ENCODE measurements around the gene ZNF446. TPM values are rescaled to one million over a fixed set of nuclear protein-coding genes. Genes with fewer than 3 reads are reported as not detected.
"Not testable (repeated sequence)": the region's sequence is repeated elsewhere in the genome, so short reads cannot be mapped to it uniquely, and the experiment has no call there.

The ZNF446 gene
- total RNA-seq, 2 experiments from 2014 or later, result 2.6 to 2.9 TPM

DNA sequence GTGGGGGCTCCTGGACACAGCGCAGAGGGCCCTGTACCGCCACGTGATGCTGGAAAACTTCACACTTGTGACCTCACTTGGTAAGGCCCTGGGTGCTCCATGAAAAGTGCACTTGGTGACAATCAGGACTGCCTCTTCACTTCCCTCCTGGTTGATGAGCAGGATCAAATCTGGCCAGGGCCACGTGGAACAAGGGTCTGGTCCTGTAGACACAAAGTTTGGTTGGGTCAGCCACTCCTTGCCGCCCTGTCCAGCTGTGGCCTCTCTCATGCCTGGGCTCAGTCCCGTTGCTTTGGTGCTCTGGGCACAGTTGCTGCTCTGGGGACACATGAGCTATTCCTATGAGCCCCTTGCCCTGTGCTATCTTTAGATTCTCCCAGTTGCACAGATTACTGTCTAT is 22.4 kb upstream of the ZNF446 start:
- Mint-ChIP-seq H3K36me3 (ENCODE audit: low read depth) (peaks cover 23% of the 10 kb centered on the region), H3K27me3 (ENCODE audit: low read depth) (peaks cover 2% of the 10 kb centered on the region), H3K27ac (no peak overlapping the region), H3K9me3 (peaks cover 3% of the 10 kb centered on the region), H3K4me1 (ENCODE audit: low read depth) (peaks cover 23% of the 10 kb centered on the region), H3K4me3 (peak overlapping the region; percentile 49)
- CTCF ChIA-PET, result no interaction called here
- intact Hi-C loops (cut with micrococcal nuclease), result no loop called here
- no peak for DNase-seq

DNA sequence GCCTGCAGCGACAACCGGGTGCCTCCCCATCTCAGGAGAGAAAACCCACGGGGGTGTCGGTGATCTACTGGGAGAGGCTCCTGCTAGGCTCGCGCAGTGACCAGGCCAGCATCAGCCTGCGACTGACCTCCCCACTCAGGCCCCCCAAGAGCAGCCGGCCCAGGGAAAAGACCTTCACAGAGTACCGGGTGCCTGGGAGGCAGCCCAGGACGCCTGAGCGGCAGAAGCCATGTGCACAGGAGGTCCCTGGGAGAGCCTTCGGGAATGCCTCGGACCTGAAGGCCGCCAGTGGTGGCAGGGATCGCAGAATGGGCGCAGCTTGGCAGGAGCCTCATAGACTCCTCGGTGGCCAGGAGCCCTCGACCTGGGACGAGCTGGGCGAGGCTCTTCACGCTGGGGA is 20.8 kb upstream of the ZNF446 start:
- no peaks in the 10 kb centered on the region for H3K9me3 Mint-ChIP-seq
- intact Hi-C loops (cut with micrococcal nuclease), result no loop called here
- no peak overlapping the region for H3K4me3 Mint-ChIP-seq
- DNase-seq, result no peak
- CTCF ChIA-PET, result no interaction called here
- H3K27me3 Mint-ChIP-seq (ENCODE audit: low read depth), result no peaks in the 10 kb centered on the region
- H3K36me3 Mint-ChIP-seq (ENCODE audit: low read depth), result peaks cover 23% of the 10 kb centered on the region
- H3K27ac Mint-ChIP-seq, result no peak overlapping the region
- peaks cover 24% of the 10 kb centered on the region for H3K4me1 Mint-ChIP-seq (ENCODE audit: low read depth)

DNA sequence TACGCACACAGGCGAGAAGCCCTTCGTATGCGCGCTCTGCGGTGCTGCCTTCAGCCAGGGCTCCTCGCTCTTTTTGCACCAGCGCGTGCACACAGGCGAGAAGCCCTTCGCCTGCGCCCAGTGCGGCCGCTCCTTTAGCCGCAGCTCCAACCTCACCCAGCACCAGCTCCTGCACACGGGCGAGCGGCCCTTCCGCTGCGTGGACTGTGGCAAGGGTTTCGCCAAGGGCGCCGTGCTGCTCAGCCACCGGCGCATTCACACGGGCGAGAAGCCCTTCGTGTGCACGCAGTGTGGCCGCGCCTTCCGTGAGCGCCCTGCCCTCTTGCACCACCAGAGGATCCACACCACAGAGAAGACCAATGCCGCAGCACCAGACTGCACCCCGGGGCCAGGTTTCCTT is 20.0 kb upstream of the ZNF446 start:
- no peak for DNase-seq
- Mint-ChIP-seq H3K36me3 (ENCODE audit: low read depth) (peaks cover 24% of the 10 kb centered on the region), H3K4me1 (ENCODE audit: low read depth) (peaks cover 20% of the 10 kb centered on the region), H3K27ac (no peak overlapping the region), H3K27me3 (ENCODE audit: low read depth) (no peaks in the 10 kb centered on the region), H3K9me3 (no peaks in the 10 kb centered on the region), H3K4me3 (no peak overlapping the region)
- CTCF ChIA-PET, result no interaction called here
- intact Hi-C loops (cut with micrococcal nuclease), result no loop called here

DNA sequence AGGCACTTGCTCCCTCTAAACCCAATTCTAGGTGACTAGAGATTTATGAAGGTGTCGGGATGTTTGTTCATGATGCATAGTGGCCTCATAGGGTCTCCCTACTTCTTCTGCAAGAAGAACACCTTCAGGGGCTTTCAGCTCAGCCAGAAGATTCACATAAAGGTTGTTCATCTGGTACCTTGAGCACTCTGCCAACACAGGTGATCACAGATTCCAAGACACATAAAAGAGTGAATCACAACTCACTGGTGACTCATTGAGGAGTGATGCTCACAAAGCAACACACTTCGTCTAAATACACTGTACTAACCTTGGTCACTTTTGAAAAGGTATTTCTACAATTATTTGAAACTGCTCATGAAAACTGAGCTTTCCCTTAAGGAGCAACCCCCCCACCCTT is 16.1 kb upstream of the ZNF446 start:
- CTCF ChIA-PET, result no interaction called here

DNA sequence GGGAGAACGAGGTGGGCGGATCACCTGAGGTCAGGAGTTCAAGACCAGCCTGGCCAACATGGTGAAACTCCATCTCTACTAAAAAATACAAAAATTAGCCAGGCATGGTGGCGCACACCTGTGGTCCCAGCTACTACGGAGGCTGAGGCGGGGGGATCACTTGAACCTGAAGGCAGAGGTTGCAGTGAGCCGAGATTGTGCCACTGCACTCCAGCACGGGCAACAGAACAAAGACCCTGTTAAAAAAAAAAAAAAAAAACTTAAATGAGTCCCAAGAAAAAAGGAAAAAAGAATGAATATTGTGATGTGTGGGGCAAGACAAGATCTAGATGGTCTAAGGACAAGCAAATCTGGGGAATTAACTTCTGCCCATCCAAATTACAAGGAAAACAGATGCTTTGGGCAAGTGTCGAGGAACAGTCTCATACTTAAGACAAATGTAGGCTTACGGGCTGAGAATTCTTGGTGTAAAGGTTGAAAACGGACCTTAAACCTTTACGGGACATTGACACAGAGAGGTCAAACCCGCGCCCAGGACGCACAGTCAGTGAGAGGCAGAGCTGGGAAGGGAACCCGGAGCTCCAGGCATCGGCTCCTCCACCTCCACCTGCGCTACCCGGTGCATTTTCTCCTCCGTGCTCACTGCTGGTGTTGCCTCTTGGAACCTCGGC is 9.9 kb upstream of the ZNF446 start:
- no peaks in the 10 kb centered on the region for H3K9me3 Mint-ChIP-seq
- peaks cover 20% of the 10 kb centered on the region for H3K4me1 Mint-ChIP-seq (ENCODE audit: low read depth)
- DNase-seq, result no peak
- CTCF ChIA-PET, result no interaction called here
- intact Hi-C loops (cut with micrococcal nuclease), result loop anchor here (1.0 to 2.0 kb wide), 6 partner anchors 9 to 139 kb away; partner anchors contain the start of genes ZNF132, ZNF584, ZNF837 and ZSCAN22
- H3K27me3 Mint-ChIP-seq (ENCODE audit: low read depth), result peaks cover 2% of the 10 kb centered on the region
- peak overlapping the region; percentile 83 for H3K4me3 Mint-ChIP-seq
- no peak overlapping the region for H3K27ac Mint-ChIP-seq
- H3K36me3 Mint-ChIP-seq (ENCODE audit: low read depth), result peaks cover 5% of the 10 kb centered on the region

More for the DNA sequence above, 16.1 kb upstream of the ZNF446 start:
- intact Hi-C loops (cut with micrococcal nuclease), result no loop called here
- no peaks in the 10 kb centered on the region for H3K9me3 Mint-ChIP-seq
- no peak overlapping the region for H3K27ac Mint-ChIP-seq
- no peaks in the 10 kb centered on the region for H3K27me3 Mint-ChIP-seq (ENCODE audit: low read depth)
- no peak overlapping the region for H3K4me3 Mint-ChIP-seq
- no peak for DNase-seq
- H3K4me1 Mint-ChIP-seq (ENCODE audit: low read depth), result peaks cover 5% of the 10 kb centered on the region
- peaks cover 16% of the 10 kb centered on the region for H3K36me3 Mint-ChIP-seq (ENCODE audit: low read depth)

DNA sequence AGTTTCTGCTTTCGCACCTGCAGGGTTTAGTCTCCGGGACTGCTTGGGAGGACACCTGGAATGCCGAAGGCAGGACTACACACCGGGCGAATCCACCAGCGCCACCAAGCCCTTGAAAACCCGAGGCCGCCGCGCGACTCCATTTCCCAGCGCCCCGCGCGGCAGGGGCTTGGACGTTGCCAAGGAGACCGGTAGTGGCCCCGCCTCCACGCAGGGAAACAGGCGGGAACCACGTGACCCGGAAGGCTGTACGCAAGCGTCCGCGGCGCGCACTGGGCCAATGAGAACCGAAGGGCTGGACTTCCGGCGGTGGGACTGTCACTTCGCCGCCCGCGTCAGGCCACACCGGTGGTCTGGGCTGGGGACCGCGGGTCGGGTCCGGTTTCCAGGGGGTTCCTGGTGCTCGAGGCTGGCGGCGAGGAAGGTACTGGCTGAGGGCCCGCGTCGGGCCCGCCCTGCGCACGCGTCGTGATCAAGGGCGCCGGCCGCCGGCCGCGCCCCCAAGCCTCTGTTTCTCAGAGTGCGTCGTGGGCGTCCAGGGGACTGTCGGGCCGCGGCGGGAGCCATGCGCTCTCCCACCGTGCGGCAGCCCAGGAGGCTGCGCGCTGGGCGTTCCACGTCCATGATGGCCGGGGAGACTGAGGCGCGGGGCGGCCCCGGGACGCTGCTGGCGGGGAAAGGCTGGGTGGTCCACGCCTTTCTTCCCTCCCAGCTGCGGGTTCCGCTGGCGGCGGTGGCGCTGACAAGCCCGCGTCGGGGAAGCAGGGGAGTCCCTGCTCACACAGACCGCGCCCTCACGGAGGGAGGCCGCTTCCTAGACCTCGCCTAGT is 9.2 kb upstream of the ZNF446 start, which contains the start of gene ZNF324:
Gene ZNF324 (plus strand): TSS at position 321 of the 830 bp plus-strand sequence. CDS start 2,106 bp downstream, outside the sequence.
- CTCF ChIA-PET, result interaction anchor here (0.6 kb wide), 1 partner anchor 1061 kb away, joined by 3 read pairs; no protein-coding TSS in a partner anchor
- H3K4me3 Mint-ChIP-seq, result peak within 1 kb of the TSS; percentile 83

DNA sequence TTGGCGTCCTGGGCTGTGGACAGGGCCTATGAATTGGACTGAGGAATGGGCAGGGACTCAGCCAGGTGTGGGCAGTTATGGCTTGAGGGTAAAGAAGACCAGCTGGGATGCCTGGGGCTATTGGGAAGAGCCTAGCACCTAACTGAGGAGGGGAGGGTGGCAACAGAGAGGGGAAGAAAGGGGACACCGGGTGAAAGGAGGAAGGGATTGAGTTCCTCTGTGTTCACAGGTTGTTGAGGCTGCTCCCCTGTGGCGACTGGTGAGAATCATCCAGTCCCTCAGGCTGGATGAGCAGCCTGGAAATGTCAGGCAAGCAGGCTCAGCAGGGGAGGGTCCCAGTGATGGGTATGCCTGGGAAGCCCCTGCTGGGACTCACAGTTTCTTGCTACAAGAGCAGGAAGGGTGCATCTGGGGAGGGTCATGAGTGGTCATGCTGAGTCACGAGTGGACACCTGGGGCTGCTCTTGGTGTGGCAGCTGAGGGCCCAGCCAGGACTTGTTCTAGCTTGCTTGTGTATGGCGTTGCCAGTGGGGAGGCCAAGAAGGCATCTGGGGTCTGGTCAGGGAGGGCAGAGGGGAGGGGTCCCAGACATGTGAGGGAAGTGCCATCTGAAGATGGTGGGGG is 7.8 kb upstream of the ZNF446 start:
- Mint-ChIP-seq H3K27me3 (ENCODE audit: low read depth) (peaks cover 2% of the 10 kb centered on the region), H3K4me1 (ENCODE audit: low read depth) (peaks cover 20% of the 10 kb centered on the region), H3K27ac (no peak overlapping the region), H3K4me3 (peak overlapping the region; percentile 83), H3K9me3 (no peaks in the 10 kb centered on the region), H3K36me3 (ENCODE audit: low read depth) (peaks cover 5% of the 10 kb centered on the region)
- intact Hi-C loops (cut with micrococcal nuclease), result no loop called here
- DNase-seq, result no peak
- CTCF ChIA-PET, result interaction anchor here (1.0 kb wide), 1 partner anchor 48 kb away, joined by 3 read pairs; no protein-coding TSS in a partner anchor

More for the DNA sequence above, 9.2 kb upstream of the ZNF446 start, which contains the start of gene ZNF324:
- Mint-ChIP-seq H3K4me1 (ENCODE audit: low read depth) (peaks cover 20% of the 10 kb centered on the region), H3K27ac (no peak within 1 kb of the TSS), H3K9me3 (no peaks in the 10 kb centered on the region), H3K27me3 (ENCODE audit: low read depth) (peaks cover 2% of the 10 kb centered on the region), H3K36me3 (ENCODE audit: low read depth) (peaks cover 5% of the 10 kb centered on the region)
- intact Hi-C loops (cut with micrococcal nuclease), result loop anchor here (1.0 to 2.0 kb wide), 8 partner anchors 8 to 140 kb away; partner anchors contain the start of genes ZBTB45, ZNF132, ZNF324B and ZNF584
- DNase-seq, result peak; percentile 99

DNA sequence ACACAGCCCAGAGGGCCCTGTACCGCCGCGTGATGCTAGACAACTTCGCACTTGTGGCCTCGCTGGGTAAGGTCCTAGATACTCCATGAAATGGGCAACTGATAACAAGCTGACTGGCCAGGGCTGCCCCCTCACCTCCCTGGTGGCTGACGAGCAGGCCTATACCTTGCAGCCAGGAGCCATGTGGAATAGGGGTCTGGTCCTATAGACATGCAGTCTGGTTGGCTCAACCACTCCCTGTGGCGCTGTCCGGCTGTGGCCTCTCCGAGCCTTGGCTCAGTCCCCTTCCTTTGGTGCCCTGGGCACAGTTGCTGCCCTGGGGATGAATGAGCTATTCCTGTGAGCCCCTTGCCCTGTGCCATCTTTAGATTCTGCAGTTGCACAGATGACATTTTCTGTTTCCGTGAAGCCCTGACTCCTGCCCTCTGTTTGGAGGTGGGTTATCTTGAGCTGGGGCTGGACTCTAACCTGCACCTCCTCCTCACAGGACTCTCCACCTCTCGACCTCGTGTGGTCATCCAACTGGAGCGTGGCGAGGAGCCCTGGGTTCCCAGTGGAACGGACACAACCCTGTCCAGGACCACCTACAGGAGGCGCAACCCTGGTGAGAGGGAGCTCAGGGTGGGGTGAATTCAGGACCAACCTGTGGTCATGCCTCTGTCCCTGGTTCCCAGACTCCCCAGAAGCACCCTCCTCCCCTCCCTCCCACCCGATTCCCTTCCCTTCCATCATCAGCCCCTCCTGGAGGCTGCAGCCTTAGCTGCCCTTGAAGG is 6.7 kb upstream of the ZNF446 start:
- peaks cover 20% of the 10 kb centered on the region for H3K4me1 Mint-ChIP-seq (ENCODE audit: low read depth)
- peaks cover 2% of the 10 kb centered on the region for H3K27me3 Mint-ChIP-seq (ENCODE audit: low read depth)
- intact Hi-C loops (cut with micrococcal nuclease), result no loop called here
- peaks cover 5% of the 10 kb centered on the region for H3K36me3 Mint-ChIP-seq (ENCODE audit: low read depth)
- no peak overlapping the region for H3K27ac Mint-ChIP-seq
- no peak overlapping the region for H3K4me3 Mint-ChIP-seq
- DNase-seq, result no peak
- CTCF ChIA-PET, result no interaction called here
- no peaks in the 10 kb centered on the region for H3K9me3 Mint-ChIP-seq

DNA sequence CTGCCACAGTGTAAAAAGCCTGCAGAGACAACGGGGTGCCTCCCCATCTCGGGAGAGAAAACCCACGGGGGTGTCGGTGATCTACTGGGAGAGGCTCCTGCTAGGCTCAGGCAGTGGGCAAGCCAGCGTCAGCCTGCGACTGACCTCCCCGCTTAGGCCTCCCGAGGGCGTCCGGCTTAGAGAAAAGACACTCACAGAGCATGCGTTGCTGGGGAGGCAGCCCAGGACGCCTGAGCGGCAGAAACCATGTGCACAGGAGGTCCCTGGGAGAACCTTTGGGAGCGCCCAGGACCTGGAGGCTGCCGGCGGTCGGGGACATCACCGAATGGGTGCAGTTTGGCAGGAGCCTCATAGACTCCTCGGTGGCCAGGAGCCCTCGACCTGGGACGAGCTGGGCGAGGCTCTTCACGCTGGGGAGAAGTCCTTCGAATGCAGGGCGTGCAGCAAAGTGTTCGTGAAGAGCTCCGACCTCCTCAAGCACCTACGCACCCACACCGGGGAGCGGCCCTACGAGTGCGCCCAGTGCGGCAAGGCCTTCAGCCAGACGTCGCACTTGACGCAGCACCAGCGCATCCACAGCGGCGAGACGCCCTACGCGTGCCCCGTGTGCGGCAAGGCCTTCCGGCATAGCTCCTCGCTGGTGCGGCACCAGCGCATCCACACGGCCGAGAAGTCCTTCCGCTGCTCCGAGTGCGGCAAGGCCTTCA is 5.2 kb upstream of the ZNF446 start:
- H3K9me3 Mint-ChIP-seq; H3K27me3 Mint-ChIP-seq (ENCODE audit: low read depth); H3K36me3 Mint-ChIP-seq (ENCODE audit: low read depth); H3K27ac Mint-ChIP-seq; CTCF ChIA-PET; DNase-seq; H3K4me3 Mint-ChIP-seq; intact Hi-C loops (cut with micrococcal nuclease): not testable (repeated sequence)
- H3K4me1 Mint-ChIP-seq (ENCODE audit: low read depth), result peaks cover 27% of the 10 kb centered on the region

DNA sequence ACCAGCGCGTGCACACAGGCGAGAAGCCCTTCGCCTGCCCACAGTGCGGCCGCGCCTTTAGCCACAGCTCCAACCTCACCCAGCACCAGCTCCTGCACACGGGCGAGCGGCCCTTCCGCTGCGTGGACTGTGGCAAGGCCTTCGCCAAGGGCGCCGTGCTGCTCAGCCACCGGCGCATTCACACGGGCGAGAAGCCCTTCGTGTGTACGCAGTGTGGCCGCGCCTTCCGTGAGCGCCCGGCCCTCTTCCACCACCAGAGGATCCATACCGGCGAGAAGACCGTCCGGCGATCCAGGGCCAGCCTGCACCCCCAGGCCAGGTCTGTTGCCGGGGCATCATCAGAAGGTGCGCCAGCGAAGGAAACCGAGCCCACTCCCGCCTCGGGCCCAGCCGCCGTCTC is 4.4 kb upstream of the ZNF446 start:
- H3K36me3 Mint-ChIP-seq (ENCODE audit: low read depth), result peaks cover 5% of the 10 kb centered on the region
- no peaks in the 10 kb centered on the region for H3K27me3 Mint-ChIP-seq (ENCODE audit: low read depth)
- DNase-seq, result no peak
- peaks cover 24% of the 10 kb centered on the region for H3K4me1 Mint-ChIP-seq (ENCODE audit: low read depth)
- intact Hi-C loops (cut with micrococcal nuclease), result no loop called here
- H3K27ac Mint-ChIP-seq, result no peak overlapping the region
- H3K4me3 Mint-ChIP-seq, result no peak overlapping the region
- CTCF ChIA-PET, result no interaction called here
- H3K9me3 Mint-ChIP-seq, result no peaks in the 10 kb centered on the region

DNA sequence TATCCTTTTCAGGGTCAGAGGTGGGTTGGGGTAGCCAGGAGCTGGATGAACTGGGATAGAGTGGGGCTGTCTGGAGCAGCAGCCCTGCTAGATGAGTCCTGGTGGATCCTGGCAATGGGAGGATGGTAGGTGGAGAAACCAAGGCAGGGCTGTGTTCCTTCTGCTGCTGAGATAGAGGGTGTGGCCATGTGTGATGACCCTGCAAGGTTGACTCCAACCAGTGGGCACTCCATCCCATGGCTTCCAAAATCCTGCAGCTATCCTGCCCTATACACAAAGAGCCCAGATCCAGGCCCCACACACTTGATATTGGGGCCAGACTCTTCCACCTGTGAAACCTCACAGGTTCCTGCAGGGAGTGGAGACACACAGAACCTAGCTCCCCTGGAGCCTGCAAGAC is 2.4 kb upstream of the ZNF446 start:
- Mint-ChIP-seq H3K27ac (no peak overlapping the region), H3K9me3 (no peaks in the 10 kb centered on the region), H3K4me1 (ENCODE audit: low read depth) (peaks cover 14% of the 10 kb centered on the region), H3K27me3 (ENCODE audit: low read depth) (no peaks in the 10 kb centered on the region), H3K4me3 (no peak overlapping the region), H3K36me3 (ENCODE audit: low read depth) (peaks cover 5% of the 10 kb centered on the region)
- intact Hi-C loops (cut with micrococcal nuclease), result no loop called here
- CTCF ChIA-PET, result no interaction called here
- DNase-seq, result no peak

All from activated naive CD4-positive, alpha-beta T cell treated with anti-CD3 and anti-CD28 coated beads for 36 hours (primary cell).